ENCODE data around the gene RPL11.
"Not testable (repeated sequence)": the region's sequence is repeated elsewhere in the genome, so short reads cannot be mapped to it uniquely, and the experiment has no call there.

The RPL11 gene

GRCh38 chr1:23732363-23733224 lies 41.0 kb downstream of the RPL11 start:
- DNase-seq (ENCODE audit: low spot score), result no peak

GRCh38 chr1:23733281-23733680 lies 41.7 kb downstream of the RPL11 start:
- DNase-seq (ENCODE audit: low spot score), result not testable (repeated sequence)

GRCh38 chr1:23736437-23737134 lies 45.0 kb downstream of the RPL11 start:
- DNase-seq (ENCODE audit: low spot score), result no peak

GRCh38 chr1:23741609-23742008 lies 50.0 kb downstream of the RPL11 start:
- DNase-seq (ENCODE audit: low spot score), result no peak

GRCh38 chr1:23742670-23743286 lies 51.2 kb downstream of the RPL11 start:
- DNase-seq (ENCODE audit: low spot score), result no peak

GRCh38 chr1:23743287-23744152 lies 51.9 kb downstream of the RPL11 start, which contains the start of gene ELOA:
Gene ELOA, plus strand, starts transcription at chr1:23743471. Its CDS starts 33 bp downstream, at chr1:23743504.
- DNase-seq (ENCODE audit: low spot score), result peak; percentile 86

GRCh38 chr1:23745515-23745914 lies 53.9 kb downstream of the RPL11 start:
- DNase-seq (ENCODE audit: low spot score), result no peak
